GM18505 (cell line): ENCODE measurements around the gene PPP1R13L.
"Not testable (repeated sequence)": the region's sequence is repeated elsewhere in the genome, so short reads cannot be mapped to it uniquely, and the experiment has no call there.

Experiments used
- ATAC-seq: cut with Tn5 transposase; IDR thresholded peaks from one replicate; pipeline ENCODE4 v1.9.1; 2021; ENCODE audit not compliant: unreplicated experiment
- POLR2A ChIP-seq: IDR thresholded peaks from 4 replicates; pipeline ENCODE4 v1.6.1; 2011; ENCODE audit warnings: borderline replicate concordance; ENCODE audit not compliant: insufficient read depth, insufficient read length; ENCODE audit errors: extremely low read depth

Gene PPP1R13L

GRCh38 chr19:45344621-45345505, 60.0 kb downstream of the PPP1R13L start:
- TF ChIP-seq POLR2A, result no peak
- no peak for ATAC-seq

GRCh38 chr19:45342911-45343310, 62.0 kb downstream of the PPP1R13L start:
- ATAC-seq, result no peak
- no peak for TF ChIP-seq POLR2A

- no peak for ATAC-seq
- TF ChIP-seq POLR2A, result no peak
These were observed 63.9 kb downstream of the PPP1R13L start for GRCh38 chr19:45340899-45341453.

- TF ChIP-seq POLR2A, result no peak
- no peak for ATAC-seq
These were observed 64.5 kb downstream of the PPP1R13L start, which contains the start of gene KLC3 for GRCh38 chr19:45340232-45340898. KLC3 (plus strand) TSS chr19:45340750; CDS start chr19:45345542, 4,792 bp downstream.

- TF ChIP-seq POLR2A, result no peak
- no peak for ATAC-seq
These were observed 65.2 kb downstream of the PPP1R13L start for GRCh38 chr19:45339629-45340028.

GRCh38 chr19:45336696-45337251, 68.1 kb downstream of the PPP1R13L start:
- ATAC-seq, result no peak
- no peak for TF ChIP-seq POLR2A

- ATAC-seq, result not testable (repeated sequence)
These were observed 70.0 kb downstream of the PPP1R13L start for GRCh38 chr19:45334881-45335280.

GRCh38 chr19:45333609-45334303, 71.1 kb downstream of the PPP1R13L start:
- no peak for TF ChIP-seq POLR2A
- no peak for ATAC-seq

GRCh38 chr19:45331411-45331810, 73.5 kb downstream of the PPP1R13L start:
- ATAC-seq, result no peak
- TF ChIP-seq POLR2A, result no peak
